Prostate gland (tissue), 1 donor: Measurements from ENCODE around the gene GH2.

Experiments
- POLR2A ChIP-seq: fragments of 450-650 bp; IDR thresholded peaks from one replicate; pipeline ENCODE4 v1.6.1; 2016; ENCODE audit warnings: antibody characterized with exemption, mild to moderate bottlenecking
- POLR2AphosphoS5 ChIP-seq: sonication (generic); formaldehyde crosslinking; IDR thresholded peaks from one replicate; pipeline ENCODE4 v1.6.1; 2017; ENCODE audit warnings: antibody characterized with exemption

DNA sequence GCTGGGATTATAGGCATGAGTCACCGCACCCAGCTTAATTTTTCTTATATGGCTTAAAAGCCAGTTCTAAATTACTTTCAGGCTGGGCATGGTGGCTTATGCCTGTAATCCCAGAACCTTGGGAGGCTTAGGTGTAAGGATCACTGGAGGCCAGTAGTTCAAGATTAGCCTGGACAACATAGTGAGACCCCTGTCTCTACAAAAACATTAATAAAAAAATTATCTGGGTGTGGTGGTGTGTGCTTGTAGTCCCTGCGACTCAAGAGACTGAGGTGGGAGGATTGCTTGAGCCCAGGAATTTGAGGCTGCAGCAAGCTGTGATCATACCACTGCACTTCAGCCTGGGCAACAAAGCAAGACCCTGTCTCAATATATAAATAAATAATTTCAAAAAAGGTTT, 28.5 kb downstream of the GH2 start:
- TF ChIP-seq POLR2A (no peak), POLR2AphosphoS5 (no peak)
